ENCODE measurements around the gene STAM2. TPM values are rescaled to one million over a fixed set of nuclear protein-coding genes. Genes with fewer than 3 reads are reported as not detected.
"Not testable (repeated sequence)": the region's sequence is repeated elsewhere in the genome, so short reads cannot be mapped to it uniquely, and the experiment has no call there.

The STAM2 gene
- 35.2 and 44.2 TPM in 2 replicates for total RNA-seq (2014; rRNA removed; shearing (Covaris generic))

DNA sequence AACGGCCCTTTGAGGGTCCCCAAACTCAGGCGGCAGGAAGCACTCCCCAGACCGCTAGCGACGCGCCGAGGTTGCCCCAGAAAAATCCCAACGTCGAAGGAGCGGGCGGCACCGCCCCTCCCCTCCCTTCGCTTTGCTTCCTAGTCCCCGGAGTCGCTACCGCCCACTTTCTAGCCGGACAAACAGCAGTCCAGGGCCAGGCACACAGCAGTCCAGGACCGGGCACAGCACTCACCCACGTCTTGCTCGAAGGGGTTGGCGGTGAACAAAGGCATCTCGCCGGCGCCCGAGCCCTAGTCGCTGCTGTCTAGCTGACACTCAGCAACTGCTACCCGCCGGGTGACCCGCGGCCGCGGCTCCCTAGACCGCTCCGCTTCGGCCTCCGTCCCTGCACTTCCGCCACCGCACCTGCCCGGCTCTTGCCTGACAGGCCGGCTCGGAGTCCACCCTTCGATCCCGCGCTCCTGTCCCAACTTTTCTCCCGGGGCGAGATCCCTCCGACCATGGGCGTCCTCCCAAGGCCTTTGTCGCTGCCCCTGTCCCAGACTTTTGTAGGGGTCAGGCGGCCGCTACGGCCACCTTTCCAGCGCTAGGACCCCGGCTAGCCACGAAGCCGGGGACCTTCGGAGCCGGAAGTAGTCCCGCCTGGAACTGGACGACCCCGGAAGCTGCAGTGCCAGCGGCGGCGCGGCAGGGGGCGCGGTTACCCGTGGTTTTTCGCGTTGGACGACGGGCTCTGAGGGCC is at the start of gene STAM2:
TSS of gene STAM2 (minus strand) at position 396 of the 745 bp plus-strand sequence. CDS start at position 275, 121 bp downstream.
- peak; percentile 86 for DNase-seq (ENCODE audit: low spot score)

DNA sequence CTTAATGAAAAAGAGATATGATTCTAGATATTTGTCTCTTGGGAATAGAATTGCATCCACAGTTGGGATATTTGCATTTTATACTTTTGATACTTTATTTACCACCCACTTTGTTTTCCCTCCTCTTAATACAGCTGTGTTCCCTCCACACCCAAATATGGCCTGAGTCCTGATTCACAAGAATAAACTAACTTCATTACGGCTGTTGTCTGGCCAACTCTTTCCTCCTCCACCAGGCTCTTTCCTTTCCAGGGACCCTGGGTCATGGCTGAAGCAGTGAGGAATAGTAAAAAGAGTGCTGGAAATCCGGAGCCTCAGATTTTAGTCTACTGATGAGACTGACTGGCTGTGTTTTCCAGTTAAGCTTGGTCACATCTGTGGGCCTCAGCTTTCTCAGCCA is 48.4 kb upstream of the STAM2 start:
- no peak for DNase-seq (ENCODE audit: low spot score)

GRCh38 chr2:152222975-152223637 is 47.5 kb upstream of the STAM2 start:
- DNase-seq (ENCODE audit: low spot score): no peak

DNA sequence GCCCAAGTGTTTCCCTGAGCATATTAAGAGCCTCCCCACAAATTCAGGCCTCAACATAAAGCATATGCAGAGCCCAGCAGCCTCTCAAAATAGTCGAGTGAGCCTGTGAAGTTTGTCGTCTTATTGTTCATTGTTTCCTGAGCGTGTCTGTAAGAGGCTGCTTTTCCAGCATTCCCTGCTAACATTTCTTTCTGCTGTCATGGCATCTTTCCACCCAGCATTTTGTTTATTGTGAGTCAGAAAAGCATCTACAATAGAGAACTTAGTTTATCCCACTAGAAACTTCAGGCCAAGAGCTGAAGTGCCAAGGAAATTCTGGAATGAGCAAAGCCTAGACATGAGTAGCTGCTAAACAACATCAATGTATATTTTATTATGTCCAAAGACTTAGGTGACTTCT is 46.3 kb upstream of the STAM2 start:
- no peak for DNase-seq (ENCODE audit: low spot score)

- DNase-seq (ENCODE audit: low spot score): no peak
Measured at GRCh38 chr2:152219077-152219828, 43.7 kb upstream of the STAM2 start.

- DNase-seq (ENCODE audit: low spot score): no peak
Measured at GRCh38 chr2:152201466-152201830, 25.9 kb upstream of the STAM2 start.

GRCh38 chr2:152200565-152201465 is 25.3 kb upstream of the STAM2 start:
- DNase-seq (ENCODE audit: low spot score): peak; percentile 100

- no peak for DNase-seq (ENCODE audit: low spot score)
Measured at GRCh38 chr2:152200101-152200500, 24.5 kb upstream of the STAM2 start.

- DNase-seq (ENCODE audit: low spot score): no peak
Measured at GRCh38 chr2:152198499-152198898, 22.9 kb upstream of the STAM2 start.

DNA sequence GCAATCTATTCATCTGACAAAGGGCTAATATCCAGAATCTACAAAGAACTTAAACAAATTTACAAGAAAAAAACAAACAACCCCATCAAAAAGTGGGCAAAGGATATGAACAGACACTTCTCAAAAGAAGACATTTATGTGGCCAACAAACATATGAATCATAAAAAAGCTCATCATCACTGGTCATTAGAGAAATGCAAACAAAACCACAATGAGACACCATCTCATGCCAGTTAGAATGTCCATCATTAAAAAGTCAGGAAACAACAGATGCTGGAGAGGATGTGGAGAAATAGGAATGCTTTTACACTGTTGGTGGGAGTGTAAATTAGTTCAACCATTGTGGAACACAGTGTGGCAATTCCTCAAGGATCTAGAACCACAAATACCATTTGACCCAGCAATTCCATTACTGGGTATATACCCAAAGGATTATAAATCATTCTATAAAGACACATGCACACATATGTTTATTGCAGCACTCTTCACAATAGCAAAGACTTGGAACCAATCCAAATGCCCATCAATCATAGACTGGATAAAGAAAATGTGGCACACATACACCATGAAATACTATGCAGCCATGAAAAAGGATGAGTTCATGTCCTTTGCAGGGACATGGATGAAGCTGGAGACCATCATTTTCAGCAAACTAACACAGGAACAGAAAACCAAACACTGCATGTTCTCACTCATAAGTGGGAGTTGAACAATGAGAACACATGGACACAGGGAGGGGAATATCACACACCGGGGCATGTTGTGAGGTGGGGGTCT is 22.1 kb upstream of the STAM2 start:
- DNase-seq (ENCODE audit: low spot score): not testable (repeated sequence)

- peak; percentile 46 for DNase-seq (ENCODE audit: low spot score)
Measured at GRCh38 chr2:152189622-152190495, 14.3 kb upstream of the STAM2 start.

DNA sequence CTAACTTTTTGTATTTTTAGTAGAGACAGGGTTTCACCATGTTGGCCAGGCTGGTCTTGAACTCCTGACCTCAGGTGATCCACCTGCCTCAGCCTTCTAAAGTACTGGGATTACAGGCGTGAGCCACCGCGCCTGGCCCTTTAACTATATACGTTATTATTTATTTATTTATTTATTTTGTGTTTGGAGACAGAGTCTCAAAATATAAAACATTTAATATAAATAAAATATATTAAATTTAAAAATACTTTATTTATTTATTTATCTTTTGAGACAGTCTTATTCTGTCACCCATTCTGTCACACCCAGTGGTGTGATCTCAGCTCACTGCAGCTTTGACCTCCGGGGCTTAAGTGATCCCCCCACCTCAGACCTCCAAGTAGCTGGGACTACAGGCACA is 11.2 kb upstream of the STAM2 start:
- DNase-seq (ENCODE audit: low spot score): not testable (repeated sequence)

DNA sequence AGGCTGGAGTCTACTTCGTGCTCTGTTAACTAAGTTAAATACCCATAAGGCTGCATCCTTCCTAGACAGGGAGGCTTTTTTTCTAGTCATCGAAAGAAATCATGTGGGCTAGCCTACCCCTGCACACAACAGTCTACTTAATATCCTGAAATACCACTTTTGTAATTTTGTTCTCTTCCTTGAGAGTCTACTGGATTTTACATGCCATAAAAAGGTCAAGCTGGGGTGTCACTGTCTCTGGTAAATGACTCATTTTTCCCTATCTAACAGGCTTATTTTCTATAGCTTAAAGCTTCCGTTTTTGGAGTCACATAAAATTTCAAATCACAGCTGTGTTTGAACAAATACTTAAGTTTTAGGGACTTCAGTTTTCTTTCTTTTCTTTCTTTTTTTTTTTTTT is 10.7 kb upstream of the STAM2 start:
- peak; percentile 25 for DNase-seq (ENCODE audit: low spot score)

GRCh38 chr2:152183401-152184073 is 8.0 kb upstream of the STAM2 start:
- no peak for DNase-seq (ENCODE audit: low spot score)

DNA sequence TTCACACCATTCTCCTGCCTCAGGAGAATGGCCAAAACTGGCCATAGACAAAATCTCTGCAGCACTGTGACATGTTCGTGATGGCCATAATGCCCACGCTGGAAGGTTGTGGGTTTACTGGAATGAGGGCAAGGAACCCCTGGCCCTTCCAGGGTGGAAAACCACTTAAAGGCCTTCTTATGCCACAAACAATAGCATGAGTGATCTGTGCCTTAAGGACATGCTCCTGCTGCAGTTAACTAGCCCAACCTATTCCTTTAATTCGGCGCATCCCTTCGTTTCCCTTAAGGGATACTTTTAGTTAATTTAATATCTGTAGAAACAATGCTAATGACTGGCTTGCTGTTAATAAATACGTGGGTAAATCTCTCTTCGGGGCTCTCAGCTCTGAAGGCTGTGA is 2.1 kb upstream of the STAM2 start:
- DNase-seq (ENCODE audit: low spot score): not testable (repeated sequence)

GRCh38 chr2:152176113-152176714 is 651 bp upstream of the STAM2 start:
- no peak for DNase-seq (ENCODE audit: low spot score)

GRCh38 chr2:152175012-152175367 is 573 bp downstream of the STAM2 start:
- no peak for DNase-seq (ENCODE audit: low spot score)

DNA sequence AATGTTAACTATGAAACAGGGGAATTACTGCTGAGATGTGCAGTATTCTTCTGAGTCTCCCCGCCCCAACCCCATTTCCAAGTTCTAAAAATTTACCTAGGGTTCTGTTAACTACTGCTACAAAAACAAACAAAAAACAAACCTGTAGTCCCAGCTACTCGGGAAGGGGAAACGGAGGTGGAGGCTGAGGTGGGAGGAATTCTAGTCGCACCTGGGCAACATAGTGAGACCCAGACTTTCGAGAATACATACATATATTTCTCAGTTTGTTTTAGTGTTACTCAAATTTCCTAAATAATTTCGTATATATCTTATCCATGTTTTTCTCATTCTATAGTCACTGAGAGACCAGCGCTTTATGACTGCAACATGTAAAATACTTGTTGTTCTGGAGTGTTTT is 989 bp downstream of the STAM2 start:
- no peak for DNase-seq (ENCODE audit: low spot score)

DNA sequence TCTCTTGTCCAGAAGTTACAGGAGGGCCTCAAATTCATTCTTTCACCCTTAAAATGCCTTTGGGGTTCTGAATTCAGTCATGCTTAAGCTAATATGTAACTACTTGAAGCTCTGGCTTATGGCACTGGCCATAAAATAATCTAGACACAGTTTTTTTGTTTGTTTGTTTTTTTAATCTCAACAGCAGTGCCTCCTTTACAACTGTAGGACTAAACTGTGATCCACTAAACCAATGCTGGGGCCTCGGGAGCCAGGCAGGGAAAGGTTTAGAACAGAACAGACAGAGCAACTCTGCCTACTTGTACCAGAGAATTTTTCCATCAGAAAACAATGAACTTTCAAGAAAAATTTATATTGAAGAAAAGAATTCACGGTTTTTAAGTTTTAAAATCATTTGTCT is 1.7 kb downstream of the STAM2 start:
- DNase-seq (ENCODE audit: low spot score): no peak
